ENCODE measurements around the gene MOGAT3. TPM values are rescaled to one million over a fixed set of nuclear protein-coding genes. Genes with fewer than 3 reads are reported as not detected.
A peak's percentile ranks its signal among the peaks of the same experiment; 100 is the strongest.

MOGAT3 gene
- total RNA-seq, 2 donors from 2014 or later, result not detected

DNA sequence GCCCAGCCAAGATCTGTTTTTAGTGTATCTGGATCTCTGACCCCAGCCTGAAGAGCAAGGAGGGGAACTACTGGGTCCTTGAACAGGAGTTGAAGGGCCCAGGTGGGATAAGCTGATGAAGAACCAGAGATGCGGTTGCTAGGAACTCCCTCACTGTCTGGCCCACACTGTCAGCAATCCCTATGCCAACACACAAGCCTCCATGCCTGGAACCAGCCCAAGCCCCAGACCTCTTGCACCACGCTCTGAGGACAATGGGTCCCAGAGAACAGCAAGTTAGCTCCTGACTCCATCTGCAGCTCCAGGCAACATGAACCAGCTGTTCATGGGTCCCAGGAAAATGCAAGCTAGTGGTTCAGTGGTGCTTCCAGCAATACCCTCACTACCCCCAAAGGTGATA lies 23.2 kb downstream of the MOGAT3 start:
- Histone ChIP-seq H3K27ac (no peak overlapping the region), H3K9me3 (no peaks in the 10 kb centered on the region), H3K36me3 (no peaks in the 10 kb centered on the region), H3K4me1 (ENCODE audit: control insufficient read depth in 1 of 2, low read depth in 2 of 2) (peaks cover 6 to 25% of the 10 kb centered on the region in 2 donors), H3K4me3 (no peak overlapping the region), H3K27me3 (replicated peaks; ENCODE audit: insufficient read depth) (peaks cover 24% of the 10 kb centered on the region)
- TF ChIP-seq, protein P1, sequence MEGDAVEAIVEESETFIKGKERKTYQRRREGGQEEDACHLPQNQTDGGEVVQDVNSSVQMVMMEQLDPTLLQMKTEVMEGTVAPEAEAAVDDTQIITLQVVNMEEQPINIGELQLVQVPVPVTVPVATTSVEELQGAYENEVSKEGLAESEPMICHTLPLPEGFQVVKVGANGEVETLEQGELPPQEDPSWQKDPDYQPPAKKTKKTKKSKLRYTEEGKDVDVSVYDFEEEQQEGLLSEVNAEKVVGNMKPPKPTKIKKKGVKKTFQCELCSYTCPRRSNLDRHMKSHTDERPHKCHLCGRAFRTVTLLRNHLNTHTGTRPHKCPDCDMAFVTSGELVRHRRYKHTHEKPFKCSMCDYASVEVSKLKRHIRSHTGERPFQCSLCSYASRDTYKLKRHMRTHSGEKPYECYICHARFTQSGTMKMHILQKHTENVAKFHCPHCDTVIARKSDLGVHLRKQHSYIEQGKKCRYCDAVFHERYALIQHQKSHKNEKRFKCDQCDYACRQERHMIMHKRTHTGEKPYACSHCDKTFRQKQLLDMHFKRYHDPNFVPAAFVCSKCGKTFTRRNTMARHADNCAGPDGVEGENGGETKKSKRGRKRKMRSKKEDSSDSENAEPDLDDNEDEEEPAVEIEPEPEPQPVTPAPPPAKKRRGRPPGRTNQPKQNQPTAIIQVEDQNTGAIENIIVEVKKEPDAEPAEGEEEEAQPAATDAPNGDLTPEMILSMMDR (IDR thresholded peaks at IDR 0.05), result no peak
- DNase-seq (ENCODE audit: low spot score) (no peak), ATAC-seq (ENCODE audit: insufficient number of reproducible peaks, low FRiP score, low read depth) (no peak)

DNA sequence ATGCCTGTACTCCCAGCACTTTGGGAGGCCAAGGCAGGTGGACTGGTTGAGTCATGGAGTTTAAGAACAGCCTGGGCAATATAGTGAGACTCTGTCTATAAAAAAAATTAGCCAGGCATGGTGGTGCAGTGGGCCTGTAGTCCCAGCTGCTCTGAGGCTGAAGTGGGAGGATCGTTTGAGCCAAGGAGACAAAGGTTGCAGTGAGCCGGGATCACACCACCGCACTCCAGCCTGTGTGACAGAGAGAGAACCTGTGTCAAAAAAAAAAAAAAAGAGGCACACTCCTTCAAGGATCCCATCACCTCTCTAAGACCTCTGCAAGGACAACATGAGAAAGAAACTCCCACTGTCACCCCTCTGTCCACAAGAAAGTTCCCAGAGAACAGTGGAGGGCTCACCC lies 25.2 kb downstream of the MOGAT3 start:
- DNase-seq (ENCODE audit: low spot score) (no peak), ATAC-seq (ENCODE audit: insufficient number of reproducible peaks, low FRiP score, low read depth) (no peak)
- H3K9me3 ChIP-seq, result no peaks in the 10 kb centered on the region
- no peaks in the 10 kb centered on the region for H3K36me3 ChIP-seq
- H3K4me3 ChIP-seq, result no peak overlapping the region
- H3K27ac ChIP-seq, result no peak overlapping the region
- peaks cover 12 to 36% of the 10 kb centered on the region in 2 donors for H3K4me1 ChIP-seq (ENCODE audit: control insufficient read depth in 1 of 2, low read depth in 2 of 2)
- TF ChIP-seq, protein P1 (IDR thresholded peaks at IDR 0.05), result no peak
- H3K27me3 ChIP-seq (replicated peaks; ENCODE audit: insufficient read depth), result peaks cover 40% of the 10 kb centered on the region

DNA sequence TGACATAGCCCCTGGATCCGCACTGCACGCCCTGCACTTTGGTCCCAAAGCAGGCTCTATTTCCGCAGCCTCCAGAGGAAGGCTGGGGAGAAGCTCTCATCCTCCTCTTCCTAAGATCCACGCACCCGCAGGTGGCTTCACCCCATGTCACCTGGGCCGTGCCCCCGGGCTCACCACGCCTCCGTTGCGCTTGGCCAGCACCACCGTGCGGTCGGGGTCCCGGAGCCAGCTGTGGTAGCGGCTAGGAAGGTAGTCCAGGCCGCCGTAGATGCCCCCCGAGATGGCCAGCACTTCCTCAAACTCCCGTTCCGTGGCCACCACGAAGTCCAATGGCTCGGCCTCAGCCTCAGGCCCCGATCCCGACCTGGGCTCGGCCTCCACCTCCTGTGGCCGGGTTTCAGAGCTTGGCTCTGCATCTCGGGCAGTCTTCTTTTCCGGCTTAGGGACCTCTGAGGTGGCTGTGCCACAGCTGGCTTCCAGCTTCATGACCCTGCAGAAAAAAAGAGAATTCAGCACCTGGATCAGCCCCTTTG lies 26.4 kb downstream of the MOGAT3 start:
- no peak for ATAC-seq (ENCODE audit: insufficient number of reproducible peaks, low FRiP score, low read depth)

DNA sequence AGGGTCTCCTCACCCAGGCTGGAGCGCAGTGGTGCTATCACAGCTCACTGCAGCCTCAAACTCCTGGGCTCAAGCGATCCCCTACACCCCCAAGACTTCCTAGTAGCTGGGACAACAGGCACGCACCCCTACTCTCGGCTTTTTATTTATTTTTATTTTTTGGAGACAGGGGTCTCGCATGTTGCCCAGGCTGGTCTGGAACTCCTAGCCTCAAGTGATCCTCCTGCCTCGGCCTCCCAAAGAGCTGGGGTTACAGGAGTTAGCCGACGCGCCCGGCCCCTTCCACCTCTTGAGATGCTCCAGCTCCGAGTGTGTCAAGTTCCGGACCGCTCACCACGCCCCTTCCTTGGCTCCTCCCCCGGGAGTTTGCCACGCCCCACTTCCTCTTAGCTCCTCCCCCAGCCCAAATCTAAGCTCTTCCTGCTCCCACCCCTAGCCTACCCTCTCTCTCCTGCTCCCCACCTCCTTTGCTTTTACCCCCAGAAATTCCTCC lies 27.0 kb downstream of the MOGAT3 start:
- peaks cover 51% of the 10 kb centered on the region for H3K27me3 ChIP-seq (replicated peaks; ENCODE audit: insufficient read depth)

More for the DNA sequence above, 26.4 kb downstream of the MOGAT3 start:
- Histone ChIP-seq H3K36me3 (no peaks in the 10 kb centered on the region), H3K9me3 (no peaks in the 10 kb centered on the region), H3K4me1 (ENCODE audit: control insufficient read depth in 1 of 2, low read depth in 2 of 2) (peaks cover 18 to 36% of the 10 kb centered on the region in 2 donors), H3K27ac (peak overlapping the region in 1 of 2 donors; percentile 47), H3K27me3 (replicated peaks; ENCODE audit: insufficient read depth) (peaks cover 48% of the 10 kb centered on the region), H3K4me3 (no peak overlapping the region)
- TF ChIP-seq, protein P1 (IDR thresholded peaks at IDR 0.05), result no peak
- DNase-seq (ENCODE audit: low spot score), result no peak

More for the DNA sequence above, 27.0 kb downstream of the MOGAT3 start:
- H3K27ac ChIP-seq, result peak overlapping the region in 1 of 2 donors; percentile 47
- peaks cover 18 to 37% of the 10 kb centered on the region in 2 donors for H3K4me1 ChIP-seq (ENCODE audit: control insufficient read depth in 1 of 2, low read depth in 2 of 2)
- H3K4me3 ChIP-seq, result peak overlapping the region; percentile 40
- no peaks in the 10 kb centered on the region for H3K9me3 ChIP-seq
- ATAC-seq (ENCODE audit: insufficient number of reproducible peaks, low FRiP score, low read depth) (no peak), DNase-seq (ENCODE audit: low spot score) (no peak)
- H3K36me3 ChIP-seq, result no peaks in the 10 kb centered on the region
- TF ChIP-seq, protein P1 (IDR thresholded peaks at IDR 0.05), result no peak
